AG10803 (cell line): Measurements from ENCODE around the gene GNAS.
A peak's percentile ranks its signal among the peaks of the same experiment; 100 is the strongest.

Experiments used
- DNase-seq: peaks from one replicate; pipeline ENCODE4 v3.0.0; 2010; ENCODE audit warnings: low read depth
- H3K4me3 ChIP-seq: 2 replicates; pipeline ENCODE4 v1.5.1; 2011; ENCODE audit warnings: mild to moderate bottlenecking, low read length, control low read depth
- CTCF ChIP-seq: conservative IDR thresholded peaks from 2 replicates; pipeline ENCODE4 v1.5.1; 2011; ENCODE audit warnings: mild to moderate bottlenecking, low read length, control low read depth, inconsistent platforms

GNAS gene

GRCh38 chr20:58852543-58853271, at the start of gene GNAS:
Gene GNAS (plus strand): TSS chr20:58852716.
- TF ChIP-seq CTCF = peak; percentile 67
- DNase-seq = peak; percentile 49
- H3K4me3 ChIP-seq = peak within 1 kb of the TSS; percentile 76

- TF ChIP-seq CTCF = no peak
- no peak overlapping the region for H3K4me3 ChIP-seq
- DNase-seq = no peak
Measured at GRCh38 chr20:58803533-58803932, 49.0 kb upstream of the GNAS start.

GRCh38 chr20:58807801-58808200, 44.7 kb upstream of the GNAS start:
- DNase-seq = no peak
- no peak for TF ChIP-seq CTCF
- H3K4me3 ChIP-seq = no peak overlapping the region

- no peak overlapping the region for H3K4me3 ChIP-seq
- no peak for TF ChIP-seq CTCF
- DNase-seq = no peak
Measured at GRCh38 chr20:58808271-58809046, 44.1 kb upstream of the GNAS start.

- no peak overlapping the region for H3K4me3 ChIP-seq
- no peak for TF ChIP-seq CTCF
- no peak for DNase-seq
Measured at GRCh38 chr20:58810116-58810878, 42.2 kb upstream of the GNAS start.

- no peak for DNase-seq
- H3K4me3 ChIP-seq = no peak overlapping the region
- no peak for TF ChIP-seq CTCF
Measured at GRCh38 chr20:58810879-58811250, 41.7 kb upstream of the GNAS start.
